Caco-2 (cell line): Measurements from ENCODE around the gene VRTN. TPM values are rescaled to one million over a fixed set of nuclear protein-coding genes. Genes with fewer than 3 reads are reported as not detected.

Experiments
- BruUV-seq: library from RNA; stranded (reverse); fragments of 400-500 nt; replicated peaks from 2 replicates; lab custom pipeline; 2021; lab: Mats Ljungman, UMichigan
- CTCF ChIA-PET: fragments of 300-600 bp; sonication (Branson Sonifier 250); formaldehyde crosslinking; loops from one replicate; lab custom pipeline; 2022; ENCODE audit warnings: antibody characterized with exemption; lab: Charles Lee
- POLR2A ChIA-PET: fragments of 300-600 bp; sonication (Branson Sonifier 250); formaldehyde crosslinking; loops from one replicate; lab custom pipeline; 2022; ENCODE audit warnings: antibody characterized with exemption; lab: Charles Lee
- DNase-seq, 2 experiments: peaks; one replicate each; pipeline versions ENCODE4 v3.0.0 to v3.0.0-alpha.2; 2020 to 2022
- H3K27me3 ChIP-seq: replicated peaks from 2 replicates; pipeline ENCODE4 v1.6.0; 2011; ENCODE audit warnings: low read length; ENCODE audit not compliant: control insufficient read depth, insufficient read depth
- H3K36me3 ChIP-seq: 2 replicates; pipeline ENCODE4 v1.5.1; 2011; ENCODE audit warnings: low read length; ENCODE audit not compliant: control insufficient read depth, insufficient read depth
- H3K4me1 ChIP-seq: fragments of 250-450 bp; sonication (Bioruptor Pico); 2 replicates; pipeline ENCODE4 v1.5.1; 2020; ENCODE audit warnings: mild to moderate bottlenecking
- H3K4me3 ChIP-seq: 2 replicates; pipeline ENCODE4 v1.5.1; 2011; ENCODE audit warnings: low read depth, mild to moderate bottlenecking, control low read depth, low read length
- H3K9me3 ChIP-seq: fragments of 250-450 bp; sonication (Bioruptor Pico); 2 replicates; pipeline ENCODE4 v1.5.1; 2020; ENCODE audit warnings: mild to moderate bottlenecking, moderate library complexity
- H3K27ac Mint-ChIP-seq: one replicate; pipeline ENCODE4 v1.8.0; 2022; ENCODE audit warnings: mixed read lengths; ENCODE audit not compliant: unreplicated experiment
- H3K27me3 Mint-ChIP-seq: one replicate; pipeline ENCODE4 v1.8.0; 2022; ENCODE audit warnings: mixed read lengths; ENCODE audit not compliant: insufficient read depth, unreplicated experiment
- H3K36me3 Mint-ChIP-seq: one replicate; pipeline ENCODE4 v1.8.0; 2022; ENCODE audit warnings: mild to moderate bottlenecking, mixed read lengths; ENCODE audit not compliant: insufficient read depth, unreplicated experiment
- H3K4me1 Mint-ChIP-seq: one replicate; pipeline ENCODE4 v1.8.0; 2022; ENCODE audit warnings: low read depth, mixed read lengths; ENCODE audit not compliant: unreplicated experiment
- H3K4me3 Mint-ChIP-seq: one replicate; pipeline ENCODE4 v1.8.0; 2022; ENCODE audit warnings: mild to moderate bottlenecking, moderate library complexity, mixed read lengths; ENCODE audit not compliant: unreplicated experiment
- H3K9me3 Mint-ChIP-seq: one replicate; pipeline ENCODE4 v1.8.0; 2022; ENCODE audit warnings: mixed read lengths; ENCODE audit not compliant: unreplicated experiment
- intact Hi-C: fragments of 100-400 bp; cut with micrococcal nuclease; formaldehyde crosslinking; loops from one replicate; pipeline ENCODE4 v1.10.0; 2022; ENCODE audit not compliant: unreplicated experiment
- total RNA-seq: library from RNA; stranded (reverse); gene quantifications from 2 replicates; pipeline ENCODE4 v1.2.3, GENCODE V29; 2022
- TF ChIP-seq, protein P1 (sequence below), 2 experiments: fragments of 200-600 bp in 1 of 2; IDR thresholded peaks; 1 replicate in 1 of 2; 2 replicates in 1 of 2; pipeline versions ENCODE4 v1.5.1 to v1.8.0; 2011 to 2022; ENCODE audit warnings: antibody characterized with exemption in 1 of 2, control low read depth in 1 of 2, inconsistent platforms in 1 of 2, low read depth in 1 of 2, low read length in 1 of 2, mild to moderate bottlenecking in 1 of 2, moderate library complexity in 1 of 2; ENCODE audit not compliant: insufficient read depth in 1 of 2, severe bottlenecking in 1 of 2, unreplicated experiment in 1 of 2

Gene VRTN
- total RNA-seq, 1 experiment from 2014 or later = 1.7 TPM

DNA sequence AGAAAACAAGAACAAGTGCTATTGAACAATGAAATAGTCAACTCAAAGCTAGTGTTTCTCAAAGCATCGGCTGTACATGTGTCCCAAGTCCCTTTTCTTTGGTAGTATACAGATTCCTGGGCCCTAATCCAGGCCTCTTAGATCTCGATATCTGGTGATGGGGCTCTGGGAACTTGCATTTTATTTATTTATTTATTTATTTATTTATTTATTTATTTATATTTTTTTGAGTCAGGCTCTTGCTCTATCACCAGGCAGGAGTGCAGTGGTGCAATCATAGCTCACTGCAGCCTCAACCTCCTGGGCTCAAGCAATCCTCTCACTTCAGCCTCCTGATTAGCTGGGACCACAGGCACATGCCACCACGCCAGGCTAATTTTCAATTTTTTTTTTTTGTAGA, 60.6 kb downstream of the VRTN start:
- Mint-ChIP-seq H3K4me3 (no peak overlapping the region), H3K9me3 (no peaks in the 10 kb centered on the region), H3K27ac (no peak overlapping the region), H3K36me3 (no peaks in the 10 kb centered on the region), H3K27me3 (no peaks in the 10 kb centered on the region), H3K4me1 (no peaks in the 10 kb centered on the region)
- intact Hi-C loops = no loop called here
- no TSS peak for BruUV-seq
- ChIA-PET POLR2A (no interaction called here), CTCF (no interaction called here)
- no peak for DNase-seq
- Histone ChIP-seq H3K27me3 (no peaks in the 10 kb centered on the region), H3K4me3 (no peak overlapping the region), H3K9me3 (no peaks in the 10 kb centered on the region), H3K36me3 (no peaks in the 10 kb centered on the region), H3K4me1 (no peaks in the 10 kb centered on the region)
- TF ChIP-seq, protein P1, sequence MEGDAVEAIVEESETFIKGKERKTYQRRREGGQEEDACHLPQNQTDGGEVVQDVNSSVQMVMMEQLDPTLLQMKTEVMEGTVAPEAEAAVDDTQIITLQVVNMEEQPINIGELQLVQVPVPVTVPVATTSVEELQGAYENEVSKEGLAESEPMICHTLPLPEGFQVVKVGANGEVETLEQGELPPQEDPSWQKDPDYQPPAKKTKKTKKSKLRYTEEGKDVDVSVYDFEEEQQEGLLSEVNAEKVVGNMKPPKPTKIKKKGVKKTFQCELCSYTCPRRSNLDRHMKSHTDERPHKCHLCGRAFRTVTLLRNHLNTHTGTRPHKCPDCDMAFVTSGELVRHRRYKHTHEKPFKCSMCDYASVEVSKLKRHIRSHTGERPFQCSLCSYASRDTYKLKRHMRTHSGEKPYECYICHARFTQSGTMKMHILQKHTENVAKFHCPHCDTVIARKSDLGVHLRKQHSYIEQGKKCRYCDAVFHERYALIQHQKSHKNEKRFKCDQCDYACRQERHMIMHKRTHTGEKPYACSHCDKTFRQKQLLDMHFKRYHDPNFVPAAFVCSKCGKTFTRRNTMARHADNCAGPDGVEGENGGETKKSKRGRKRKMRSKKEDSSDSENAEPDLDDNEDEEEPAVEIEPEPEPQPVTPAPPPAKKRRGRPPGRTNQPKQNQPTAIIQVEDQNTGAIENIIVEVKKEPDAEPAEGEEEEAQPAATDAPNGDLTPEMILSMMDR (IDR thresholded peaks at IDR 0.05; ENCODE audit: insufficient read depth in 1 of 2, low read depth in 1 of 2, low read length in 1 of 2, severe bottlenecking in 1 of 2, unreplicated experiment in 1 of 2) = no peak

DNA sequence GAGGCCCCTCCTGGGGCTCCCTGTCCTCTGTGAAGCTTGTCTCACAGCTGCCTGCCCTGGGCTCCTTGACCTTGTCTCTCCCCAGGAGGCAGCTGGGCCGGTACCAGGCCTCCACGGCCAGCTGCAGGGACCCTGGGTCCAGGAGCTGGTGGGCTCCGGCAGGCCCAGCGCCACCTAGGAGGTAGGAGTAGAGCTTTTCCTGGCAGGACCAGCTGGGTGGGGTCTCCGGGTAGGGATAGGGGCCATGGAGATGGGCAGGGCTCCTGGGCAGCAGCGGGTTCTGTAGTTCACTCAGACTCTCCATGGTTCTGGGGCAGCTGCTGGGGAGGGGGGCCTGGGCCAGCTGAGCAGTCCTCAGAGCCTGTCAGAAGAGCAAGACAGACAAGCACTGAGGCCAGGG, 61.2 kb downstream of the VRTN start:
- Mint-ChIP-seq H3K4me3 (no peak overlapping the region), H3K4me1 (no peaks in the 10 kb centered on the region), H3K27ac (no peak overlapping the region), H3K36me3 (no peaks in the 10 kb centered on the region), H3K27me3 (no peaks in the 10 kb centered on the region), H3K9me3 (no peaks in the 10 kb centered on the region)
- H3K27me3 ChIP-seq = no peaks in the 10 kb centered on the region
- intact Hi-C loops = no loop called here
- H3K36me3 ChIP-seq = no peaks in the 10 kb centered on the region
- DNase-seq = no peak
- no peaks in the 10 kb centered on the region for H3K9me3 ChIP-seq
- no TSS peak for BruUV-seq
- TF ChIP-seq, protein P1 (IDR thresholded peaks at IDR 0.05; ENCODE audit: insufficient read depth in 1 of 2, low read depth in 1 of 2, low read length in 1 of 2, severe bottlenecking in 1 of 2, unreplicated experiment in 1 of 2) = no peak
- CTCF ChIA-PET = no interaction called here
- H3K4me3 ChIP-seq = no peak overlapping the region
- POLR2A ChIA-PET = no interaction called here
- no peaks in the 10 kb centered on the region for H3K4me1 ChIP-seq

Other genes with a start within 250 kb of the VRTN start
- not detected in 2 replicates for gene VSX2, start 109.0 kb upstream of the VRTN start, total RNA-seq
- gene ABCD4, start 45.5 kb upstream of the VRTN start, total RNA-seq = 72.8 and 82.1 TPM in 2 replicates
- 0.29 TPM in 1 of 2 replicates, not detected in the other for gene SYNDIG1L, start 77.7 kb downstream of the VRTN start, total RNA-seq
- gene NPC2, start 144.8 kb downstream of the VRTN start, total RNA-seq = 242 and 291 TPM in 2 replicates
- gene ISCA2, start 145.3 kb downstream of the VRTN start, total RNA-seq = 28.5 and 33.0 TPM in 2 replicates